Osteoblast (primary cell): ENCODE measurements around the gene KLHL29. TPM values are rescaled to one million over a fixed set of nuclear protein-coding genes. Genes with fewer than 3 reads are reported as not detected.

Source experiments
- DNase-seq: peaks from one replicate; pipeline ENCODE4 v3.0.0; 2011; ENCODE audit warnings: low spot score, mixed read lengths; ENCODE audit not compliant: insufficient read length; ENCODE audit errors: missing footprints
- H2AFZ ChIP-seq: 2 replicates; pipeline ENCODE4 v1.6.0; 2011; ENCODE audit warnings: mild to moderate bottlenecking, low read length
- H3K27ac ChIP-seq: 2 replicates; pipeline ENCODE4 v1.5.1; 2011; ENCODE audit warnings: mild to moderate bottlenecking, low read depth, low read length, moderate library complexity
- H3K27me3 ChIP-seq: 2 replicates; pipeline ENCODE4 v1.6.0; 2012; ENCODE audit warnings: mild to moderate bottlenecking, control low read depth, inconsistent platforms, low read length, moderate library complexity; ENCODE audit not compliant: insufficient read depth
- H3K36me3 ChIP-seq: 2 replicates; pipeline ENCODE4 v1.5.1; 2011; ENCODE audit warnings: mild to moderate bottlenecking, low read length, control low read depth, moderate library complexity; ENCODE audit not compliant: insufficient read depth
- H3K4me1 ChIP-seq: 2 replicates; pipeline ENCODE4 v1.5.1; 2011; ENCODE audit warnings: mild to moderate bottlenecking, low read length, control low read depth, moderate library complexity; ENCODE audit not compliant: insufficient read depth
- H3K4me2 ChIP-seq: 2 replicates; pipeline ENCODE4 v1.6.0; 2011; ENCODE audit warnings: mild to moderate bottlenecking, low read length; ENCODE audit not compliant: insufficient read depth
- H3K4me3 ChIP-seq: fragments of 200-600 bp; sonication (generic); 3 replicates; pipeline ENCODE4 v1.5.1; 2012; ENCODE audit warnings: mild to moderate bottlenecking, low read length, inconsistent platforms; ENCODE audit not compliant: insufficient read depth
- H3K79me2 ChIP-seq: 2 replicates; pipeline ENCODE4 v1.6.0; 2012; ENCODE audit warnings: mild to moderate bottlenecking, low read length, control low read depth, inconsistent platforms; ENCODE audit not compliant: insufficient read depth
- H3K9me3 ChIP-seq: 2 replicates; pipeline ENCODE4 v1.5.1; 2011; ENCODE audit warnings: low read depth, low read length, control low read depth
- H4K20me1 ChIP-seq: 2 replicates; pipeline ENCODE4 v1.6.0; 2012; ENCODE audit warnings: mild to moderate bottlenecking, low read length, control low read depth; ENCODE audit not compliant: insufficient read depth
- total RNA-seq: library from RNA; depleted of rRNA; stranded (reverse); fragments of >200 nt; gene quantifications from 2 replicates; pipeline ENCODE4 v1.2.3, GENCODE V29; 2012
- TF ChIP-seq, protein P1 (sequence below): IDR thresholded peaks from 2 replicates; pipeline ENCODE4 v1.5.1; 2011; ENCODE audit warnings: mild to moderate bottlenecking, low read depth, low read length, moderate library complexity; ENCODE audit errors: extremely low read depth

The KLHL29 gene
- total RNA-seq, 1 donor, result 3.3 TPM

GRCh38 chr2:23469142-23469540, 84.2 kb downstream of the KLHL29 start:
- no peaks in the 10 kb centered on the region for H3K36me3 ChIP-seq
- no peak overlapping the region for H2AFZ ChIP-seq
- no peak overlapping the region for H3K27ac ChIP-seq
- DNase-seq, result no peak
- peaks cover 7% of the 10 kb centered on the region for H4K20me1 ChIP-seq
- no peaks in the 10 kb centered on the region for H3K79me2 ChIP-seq
- TF ChIP-seq, protein P1, sequence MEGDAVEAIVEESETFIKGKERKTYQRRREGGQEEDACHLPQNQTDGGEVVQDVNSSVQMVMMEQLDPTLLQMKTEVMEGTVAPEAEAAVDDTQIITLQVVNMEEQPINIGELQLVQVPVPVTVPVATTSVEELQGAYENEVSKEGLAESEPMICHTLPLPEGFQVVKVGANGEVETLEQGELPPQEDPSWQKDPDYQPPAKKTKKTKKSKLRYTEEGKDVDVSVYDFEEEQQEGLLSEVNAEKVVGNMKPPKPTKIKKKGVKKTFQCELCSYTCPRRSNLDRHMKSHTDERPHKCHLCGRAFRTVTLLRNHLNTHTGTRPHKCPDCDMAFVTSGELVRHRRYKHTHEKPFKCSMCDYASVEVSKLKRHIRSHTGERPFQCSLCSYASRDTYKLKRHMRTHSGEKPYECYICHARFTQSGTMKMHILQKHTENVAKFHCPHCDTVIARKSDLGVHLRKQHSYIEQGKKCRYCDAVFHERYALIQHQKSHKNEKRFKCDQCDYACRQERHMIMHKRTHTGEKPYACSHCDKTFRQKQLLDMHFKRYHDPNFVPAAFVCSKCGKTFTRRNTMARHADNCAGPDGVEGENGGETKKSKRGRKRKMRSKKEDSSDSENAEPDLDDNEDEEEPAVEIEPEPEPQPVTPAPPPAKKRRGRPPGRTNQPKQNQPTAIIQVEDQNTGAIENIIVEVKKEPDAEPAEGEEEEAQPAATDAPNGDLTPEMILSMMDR, result no peak
- no peaks in the 10 kb centered on the region for H3K9me3 ChIP-seq
- no peaks in the 10 kb centered on the region for H3K4me1 ChIP-seq
- no peaks in the 10 kb centered on the region for H3K27me3 ChIP-seq
- no peak overlapping the region for H3K4me2 ChIP-seq
- H3K4me3 ChIP-seq, result no peak overlapping the region

DNA sequence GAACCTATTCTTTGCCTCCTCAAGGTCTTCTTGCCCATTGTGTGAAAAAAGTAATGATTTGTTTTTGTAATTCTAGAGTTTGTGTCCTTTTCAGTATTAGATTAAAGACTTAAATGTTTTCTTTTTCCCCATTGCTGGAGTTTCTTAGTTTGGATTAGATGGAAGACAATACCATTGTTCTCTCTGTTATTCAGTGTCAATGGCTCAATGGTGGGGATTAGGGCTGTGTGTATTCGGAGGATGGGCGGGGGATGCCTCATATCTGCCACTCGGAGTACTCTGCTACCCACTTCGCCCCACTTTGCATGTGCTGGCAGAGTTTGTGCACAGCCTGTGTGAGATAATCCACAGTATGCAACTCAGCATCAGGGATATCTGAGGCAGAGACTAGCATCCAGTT, 90.1 kb downstream of the KLHL29 start:
- no peaks in the 10 kb centered on the region for H3K36me3 ChIP-seq
- H3K9me3 ChIP-seq, result no peaks in the 10 kb centered on the region
- no peak overlapping the region for H3K4me2 ChIP-seq
- H3K4me3 ChIP-seq, result no peak overlapping the region
- H3K27me3 ChIP-seq, result no peaks in the 10 kb centered on the region
- H2AFZ ChIP-seq, result no peak overlapping the region
- TF ChIP-seq, protein P1, result no peak
- H4K20me1 ChIP-seq, result peaks cover 3% of the 10 kb centered on the region
- DNase-seq, result no peak
- no peaks in the 10 kb centered on the region for H3K79me2 ChIP-seq
- H3K4me1 ChIP-seq, result no peaks in the 10 kb centered on the region
- H3K27ac ChIP-seq, result no peak overlapping the region

DNA sequence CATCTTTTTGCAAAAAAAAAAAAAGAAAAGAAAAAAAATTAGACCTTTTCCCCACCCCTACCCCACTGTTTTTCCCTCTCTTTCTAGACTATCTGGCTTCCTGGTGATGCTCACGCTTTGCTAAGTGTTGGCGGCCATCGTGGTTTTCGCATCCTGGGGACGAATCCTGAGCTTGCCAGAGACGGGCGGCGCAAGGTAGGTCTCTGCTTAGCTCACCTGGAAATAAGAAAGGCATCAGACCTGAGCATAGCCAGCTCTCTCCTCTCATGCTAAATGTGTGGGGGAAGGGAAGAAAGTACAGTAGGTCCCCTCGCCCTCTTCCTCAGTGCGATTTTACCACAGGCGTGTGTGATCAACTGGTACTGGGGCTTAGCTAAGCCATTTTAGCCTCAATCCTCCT, 90.5 kb downstream of the KLHL29 start:
- Histone ChIP-seq H2AFZ (no peak overlapping the region), H3K27me3 (no peaks in the 10 kb centered on the region), H3K4me1 (peaks cover under 1% of the 10 kb centered on the region), H3K36me3 (no peaks in the 10 kb centered on the region), H3K4me3 (no peak overlapping the region), H3K4me2 (no peak overlapping the region), H3K79me2 (no peaks in the 10 kb centered on the region), H3K27ac (no peak overlapping the region), H3K9me3 (no peaks in the 10 kb centered on the region), H4K20me1 (peaks cover 3% of the 10 kb centered on the region)
- DNase-seq, result no peak
- TF ChIP-seq, protein P1, result no peak

DNA sequence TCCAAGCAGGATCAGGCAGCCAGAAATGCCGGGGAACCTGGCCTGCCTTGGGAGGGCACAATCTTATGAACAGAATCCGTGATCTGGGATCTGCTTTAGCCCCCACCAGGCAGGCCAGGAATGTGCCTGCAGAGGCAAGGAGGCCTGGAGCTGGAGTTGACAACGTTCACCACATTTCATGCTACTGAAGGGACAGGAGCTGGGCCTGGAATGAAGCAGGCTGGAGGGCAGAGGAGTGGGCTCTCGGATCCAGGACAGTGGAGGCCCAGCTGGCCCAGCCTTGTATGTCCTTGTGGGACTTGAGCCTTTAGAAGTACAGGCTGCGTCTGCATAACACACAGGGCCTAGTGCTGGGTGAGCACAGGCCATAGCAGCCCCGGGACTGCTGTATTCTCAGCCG, 91.8 kb downstream of the KLHL29 start:
- Histone ChIP-seq H3K79me2 (no peaks in the 10 kb centered on the region), H4K20me1 (no peaks in the 10 kb centered on the region), H3K4me1 (peaks cover 10% of the 10 kb centered on the region), H2AFZ (no peak overlapping the region), H3K27me3 (no peaks in the 10 kb centered on the region), H3K36me3 (no peaks in the 10 kb centered on the region), H3K27ac (no peak overlapping the region), H3K9me3 (no peaks in the 10 kb centered on the region), H3K4me3 (no peak overlapping the region), H3K4me2 (no peak overlapping the region)
- no peak for DNase-seq
- TF ChIP-seq, protein P1, result no peak
